B cell (primary cell): ENCODE measurements around the gene LDHAL6B.
A peak's percentile ranks its signal among the peaks of the same experiment; 100 is the strongest.

Source experiments
- CTCF ChIP-seq: fragments of 200-600 bp; IDR thresholded peaks from one replicate; pipeline ENCODE4 v1.8.0; 2022; ENCODE audit warnings: antibody characterized with exemption, mild to moderate bottlenecking
- EZH2 ChIP-seq: IDR thresholded peaks from 2 replicates; pipeline ENCODE4 v1.6.1; 2012; ENCODE audit warnings: borderline replicate concordance, low read depth, mild to moderate bottlenecking, moderate library complexity, low read length; ENCODE audit not compliant: insufficient read depth, poor library complexity, severe bottlenecking

GRCh38 chr15:59174835-59175831 is 31.5 kb upstream of the LDHAL6B start:
- peak; percentile 55 for TF ChIP-seq CTCF
- no peak for TF ChIP-seq EZH2
